ENCODE results near the gene FGF22.

FGF22 gene

DNA sequence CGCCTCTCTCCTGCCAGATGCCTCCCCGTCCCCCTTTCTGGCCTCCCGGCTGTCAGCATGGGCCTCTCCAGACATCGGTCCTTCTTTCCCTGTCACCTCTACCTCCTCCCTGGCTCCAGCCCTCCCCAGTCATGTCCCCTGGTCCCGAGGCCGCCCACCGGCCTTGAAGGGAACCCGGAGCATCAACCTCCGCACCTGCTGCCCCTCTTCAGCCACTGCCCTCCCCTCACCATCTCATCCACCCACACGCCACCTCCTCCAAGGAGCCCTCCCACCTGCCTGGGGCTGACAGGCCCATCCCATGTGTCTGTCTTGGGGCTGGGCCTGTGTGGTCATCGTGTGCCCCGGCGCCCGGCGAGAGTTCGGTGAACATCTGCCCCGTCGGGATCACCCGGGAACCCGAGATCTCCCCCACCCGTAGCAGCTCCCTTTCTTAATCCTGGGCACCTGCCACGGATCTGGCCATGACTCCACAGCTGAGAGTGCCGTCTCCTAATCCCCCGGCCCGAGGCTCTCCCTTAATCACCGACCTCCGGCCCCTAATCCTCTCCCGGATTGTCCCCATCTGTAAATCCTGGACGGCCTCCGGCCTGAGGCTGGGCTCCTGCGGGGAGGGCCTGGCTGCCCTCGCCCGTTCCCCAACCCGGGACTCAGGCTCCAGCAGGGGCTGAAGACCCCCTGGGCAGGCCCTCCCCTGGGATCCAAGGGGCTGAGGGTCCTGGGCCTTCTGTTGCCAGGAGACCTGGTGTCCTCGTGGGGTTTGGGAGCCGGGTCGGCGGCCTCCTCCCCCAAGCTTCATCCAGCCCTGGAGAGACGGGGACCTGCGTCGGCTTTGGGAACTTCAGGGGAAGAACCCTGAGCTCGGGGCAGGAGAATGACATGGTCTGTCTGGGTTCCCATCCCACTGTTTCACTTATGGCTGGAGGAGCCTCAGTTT, 44.1 kb upstream of the FGF22 start:
- Histone ChIP-seq H3K79me2 (peaks cover 3% of the 10 kb centered on the region), H3K27me3 (ENCODE audit: control insufficient read depth, insufficient read depth, low read length) (no peaks in the 10 kb centered on the region), H3K4me2 (ENCODE audit: low read length) (no peak overlapping the region), H3K36me3 (ENCODE audit: control insufficient read depth, insufficient read depth, low read length) (no peaks in the 10 kb centered on the region), H2AFZ (no peak overlapping the region), H3K27ac (no peak overlapping the region), H3K4me1 (peaks cover 5% of the 10 kb centered on the region), H3K9me3 (ENCODE audit: control insufficient read depth, low read length) (no peaks in the 10 kb centered on the region), H3K4me3 (ENCODE audit: low read depth, low read length) (no peak overlapping the region), H3K9ac (no peak overlapping the region)
- TF ChIP-seq, protein P1, sequence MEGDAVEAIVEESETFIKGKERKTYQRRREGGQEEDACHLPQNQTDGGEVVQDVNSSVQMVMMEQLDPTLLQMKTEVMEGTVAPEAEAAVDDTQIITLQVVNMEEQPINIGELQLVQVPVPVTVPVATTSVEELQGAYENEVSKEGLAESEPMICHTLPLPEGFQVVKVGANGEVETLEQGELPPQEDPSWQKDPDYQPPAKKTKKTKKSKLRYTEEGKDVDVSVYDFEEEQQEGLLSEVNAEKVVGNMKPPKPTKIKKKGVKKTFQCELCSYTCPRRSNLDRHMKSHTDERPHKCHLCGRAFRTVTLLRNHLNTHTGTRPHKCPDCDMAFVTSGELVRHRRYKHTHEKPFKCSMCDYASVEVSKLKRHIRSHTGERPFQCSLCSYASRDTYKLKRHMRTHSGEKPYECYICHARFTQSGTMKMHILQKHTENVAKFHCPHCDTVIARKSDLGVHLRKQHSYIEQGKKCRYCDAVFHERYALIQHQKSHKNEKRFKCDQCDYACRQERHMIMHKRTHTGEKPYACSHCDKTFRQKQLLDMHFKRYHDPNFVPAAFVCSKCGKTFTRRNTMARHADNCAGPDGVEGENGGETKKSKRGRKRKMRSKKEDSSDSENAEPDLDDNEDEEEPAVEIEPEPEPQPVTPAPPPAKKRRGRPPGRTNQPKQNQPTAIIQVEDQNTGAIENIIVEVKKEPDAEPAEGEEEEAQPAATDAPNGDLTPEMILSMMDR (IDR thresholded peaks at IDR 0.05) = no peak

DNA sequence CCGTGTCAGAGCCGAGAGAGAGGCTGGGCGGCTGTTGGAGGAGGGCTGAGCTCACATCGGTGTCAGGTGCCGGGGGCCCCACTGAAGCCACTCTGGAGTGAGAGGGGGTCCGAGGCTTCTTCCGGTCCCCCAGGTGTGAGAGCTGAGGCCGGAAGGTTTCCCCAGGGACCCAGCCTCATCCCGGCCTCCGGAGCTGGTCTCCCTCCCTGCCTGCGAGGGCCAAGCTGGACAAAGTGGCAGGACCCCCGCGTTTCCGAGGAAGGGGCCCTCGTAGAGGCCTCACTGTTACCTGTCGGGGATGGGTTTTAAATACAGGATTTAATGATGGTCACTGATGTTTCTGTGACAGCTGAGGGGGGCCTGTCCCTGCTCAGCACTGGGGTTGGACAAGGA, 43.4 kb upstream of the FGF22 start:
- no peaks in the 10 kb centered on the region for H3K27me3 ChIP-seq (ENCODE audit: control insufficient read depth, insufficient read depth, low read length)

DNA sequence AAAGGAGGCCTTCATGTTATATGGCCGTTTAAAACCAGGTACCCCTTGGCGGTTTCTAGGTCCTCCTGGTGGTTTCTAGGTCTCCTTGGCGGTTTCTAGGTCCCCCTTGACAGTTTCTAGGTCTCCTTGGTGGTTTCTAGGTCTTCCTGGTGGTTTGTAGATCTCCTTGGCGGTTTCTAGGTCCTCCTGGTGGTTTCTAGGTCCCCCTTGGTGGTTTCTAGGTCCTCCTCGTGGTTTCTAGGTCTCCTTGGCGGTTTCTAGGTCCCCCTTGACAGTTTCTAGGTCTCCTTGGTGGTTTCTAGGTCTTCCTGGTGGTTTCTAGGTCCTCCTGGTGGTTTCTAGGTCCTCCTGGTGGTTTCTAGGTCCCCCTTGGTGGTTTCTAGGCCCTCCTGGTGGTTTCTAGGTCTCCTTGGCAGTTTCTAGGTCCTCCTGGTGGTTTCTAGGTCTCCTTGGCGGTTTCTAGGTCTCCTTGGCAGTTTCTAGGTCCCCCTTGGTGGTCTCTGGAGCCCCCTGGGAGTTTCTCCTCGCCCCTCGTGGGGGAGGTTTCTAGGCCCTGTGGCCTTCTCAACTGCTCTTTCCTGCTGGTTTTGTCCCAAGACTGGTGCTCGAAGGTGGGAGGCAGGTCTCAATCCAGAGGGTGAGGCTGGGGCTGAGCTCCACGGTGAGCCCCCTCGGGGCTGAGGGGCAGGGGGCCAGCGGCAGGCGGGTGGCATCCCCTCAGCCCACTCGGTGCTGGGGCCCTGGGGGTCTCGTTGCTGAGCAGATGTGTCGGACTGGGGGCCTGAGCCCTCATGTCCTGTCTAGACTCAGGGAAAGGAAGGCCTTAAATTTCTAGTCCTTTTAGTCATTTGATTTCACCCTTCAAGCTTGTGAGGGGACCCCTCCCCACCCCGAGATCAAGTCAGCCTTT, 42.0 kb upstream of the FGF22 start:
- no peak overlapping the region for H3K4me3 ChIP-seq (ENCODE audit: low read depth, low read length)
- no peak overlapping the region for H3K9ac ChIP-seq
- no peak overlapping the region for H2AFZ ChIP-seq
- no peak overlapping the region for H3K4me2 ChIP-seq (ENCODE audit: low read length)
- H3K36me3 ChIP-seq (ENCODE audit: control insufficient read depth, insufficient read depth, low read length) = no peaks in the 10 kb centered on the region
- no peaks in the 10 kb centered on the region for H3K27me3 ChIP-seq (ENCODE audit: control insufficient read depth, insufficient read depth, low read length)
- no peaks in the 10 kb centered on the region for H3K4me1 ChIP-seq
- H3K9me3 ChIP-seq (ENCODE audit: control insufficient read depth, low read length) = no peaks in the 10 kb centered on the region
- H3K79me2 ChIP-seq = peaks cover 3% of the 10 kb centered on the region
- H3K27ac ChIP-seq = no peak overlapping the region
- TF ChIP-seq, protein P1 (IDR thresholded peaks at IDR 0.05) = no peak

More for the DNA sequence above, 43.4 kb upstream of the FGF22 start:
- Histone ChIP-seq H3K79me2 (peaks cover 3% of the 10 kb centered on the region), H3K4me2 (ENCODE audit: low read length) (no peak overlapping the region), H3K9me3 (ENCODE audit: control insufficient read depth, low read length) (no peaks in the 10 kb centered on the region), H3K27ac (no peak overlapping the region), H3K36me3 (ENCODE audit: control insufficient read depth, insufficient read depth, low read length) (no peaks in the 10 kb centered on the region), H3K4me1 (peaks cover 4% of the 10 kb centered on the region), H3K4me3 (ENCODE audit: low read depth, low read length) (no peak overlapping the region), H3K9ac (no peak overlapping the region), H2AFZ (no peak overlapping the region)
- TF ChIP-seq, protein P1 (IDR thresholded peaks at IDR 0.05) = no peak

DNA sequence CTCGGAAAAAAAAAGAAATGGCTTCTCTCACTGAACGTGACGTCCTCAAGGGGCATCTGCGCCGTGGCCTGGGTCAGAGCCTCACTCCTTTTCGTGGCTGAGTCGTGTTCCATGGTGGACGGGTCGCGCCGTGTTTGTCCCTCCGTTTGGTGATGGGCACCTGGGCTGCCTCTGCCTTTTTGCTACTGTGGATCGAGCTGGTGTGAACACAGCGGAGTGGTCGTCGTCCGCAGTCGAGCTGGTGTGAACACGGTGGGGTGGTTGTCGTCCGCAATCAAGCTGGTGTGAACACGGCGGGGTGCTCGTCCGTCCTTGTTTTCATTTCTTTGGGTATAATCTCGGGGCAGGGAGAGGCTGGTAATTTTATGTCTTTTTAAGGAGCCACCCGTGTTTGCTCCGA, 38.4 kb upstream of the FGF22 start:
- Histone ChIP-seq H3K27me3 (ENCODE audit: control insufficient read depth, insufficient read depth, low read length) (no peaks in the 10 kb centered on the region), H2AFZ (no peak overlapping the region), H3K9ac (no peak overlapping the region), H3K36me3 (ENCODE audit: control insufficient read depth, insufficient read depth, low read length) (no peaks in the 10 kb centered on the region), H3K79me2 (no peaks in the 10 kb centered on the region), H3K4me3 (ENCODE audit: low read depth, low read length) (no peak overlapping the region), H3K9me3 (ENCODE audit: control insufficient read depth, low read length) (no peaks in the 10 kb centered on the region), H3K27ac (no peak overlapping the region), H3K4me1 (no peaks in the 10 kb centered on the region), H3K4me2 (ENCODE audit: low read length) (no peak overlapping the region)
- TF ChIP-seq, protein P1 (IDR thresholded peaks at IDR 0.05) = no peak

Data from parathyroid adenoma (tissue), 2 donors.